Astrocyte (in vitro differentiated cells and primary cell): ENCODE results near the gene ADSS1. TPM values are rescaled to one million over a fixed set of nuclear protein-coding genes. Genes with fewer than 3 reads are reported as not detected.

Source experiments
- DNase-seq: peaks from one replicate; pipeline ENCODE4 v3.0.0-alpha.2; 2010; ENCODE audit warnings: low read depth
- FAIRE-seq: peaks from 2 replicates; lab custom pipeline; 2011; peaks lifted over from hg19 to GRCh38; lab: Jason Lieb, UNC
- H2AFZ ChIP-seq: 2 replicates; pipeline ENCODE4 v1.6.0; 2012; ENCODE audit warnings: low read depth, low read length, inconsistent platforms
- H3K27ac ChIP-seq: 2 replicates; pipeline ENCODE4 v1.5.1; 2011; ENCODE audit warnings: low read depth, low read length, inconsistent platforms
- H3K27me3 ChIP-seq: 2 replicates; pipeline ENCODE4 v1.6.0; 2011; ENCODE audit warnings: low read length, inconsistent platforms; ENCODE audit not compliant: insufficient read depth
- H3K36me3 ChIP-seq: 2 replicates; pipeline ENCODE4 v1.5.1; 2011; ENCODE audit warnings: low read length, inconsistent platforms; ENCODE audit not compliant: insufficient read depth
- H3K4me1 ChIP-seq: 2 replicates; pipeline ENCODE4 v1.5.1; 2011; ENCODE audit warnings: low read length, inconsistent platforms; ENCODE audit not compliant: insufficient read depth
- H3K4me2 ChIP-seq: 2 replicates; pipeline ENCODE4 v1.6.0; 2012; ENCODE audit warnings: low read length, inconsistent platforms
- H3K4me3 ChIP-seq: 2 replicates; pipeline ENCODE4 v1.5.1; 2011; ENCODE audit warnings: low read depth, mild to moderate bottlenecking, low read length, inconsistent platforms; ENCODE audit not compliant: insufficient read depth
- H3K79me2 ChIP-seq: 2 replicates; pipeline ENCODE4 v1.6.0; 2012; ENCODE audit warnings: mild to moderate bottlenecking, low read length, inconsistent platforms; ENCODE audit not compliant: insufficient read depth
- H3K9ac ChIP-seq: 2 replicates; pipeline ENCODE4 v1.6.0; 2012; ENCODE audit warnings: mild to moderate bottlenecking, low read length, inconsistent platforms
- H3K9me3 ChIP-seq: 2 replicates; pipeline ENCODE4 v1.5.1; 2012; ENCODE audit warnings: low read depth, mild to moderate bottlenecking, low read length, inconsistent platforms; ENCODE audit not compliant: insufficient read depth
- H4K20me1 ChIP-seq: 2 replicates; pipeline ENCODE4 v1.6.0; 2012; ENCODE audit warnings: low read length, inconsistent platforms; ENCODE audit not compliant: insufficient read depth
- H3K27ac Mint-ChIP-seq: one replicate; pipeline ENCODE4 v1.8.0; 2021; ENCODE audit warnings: mild to moderate bottlenecking, mixed read lengths; ENCODE audit not compliant: unreplicated experiment
- H3K27me3 Mint-ChIP-seq: one replicate; pipeline ENCODE4 v1.8.0; 2021; ENCODE audit warnings: low read depth, mixed read lengths; ENCODE audit not compliant: unreplicated experiment
- H3K36me3 Mint-ChIP-seq: one replicate; pipeline ENCODE4 v1.8.0; 2021; ENCODE audit warnings: low read depth, mixed read lengths; ENCODE audit not compliant: unreplicated experiment
- H3K4me1 Mint-ChIP-seq: one replicate; pipeline ENCODE4 v1.8.0; 2021; ENCODE audit warnings: low read depth, mixed read lengths; ENCODE audit not compliant: unreplicated experiment
- H3K4me3 Mint-ChIP-seq: one replicate; pipeline ENCODE4 v1.8.0; 2021; ENCODE audit warnings: mild to moderate bottlenecking, moderate library complexity, mixed read lengths; ENCODE audit not compliant: unreplicated experiment
- H3K9me3 Mint-ChIP-seq: one replicate; pipeline ENCODE4 v1.8.0; 2021; ENCODE audit warnings: mild to moderate bottlenecking, mixed read lengths; ENCODE audit not compliant: unreplicated experiment
- CTCF ChIP-seq: IDR thresholded peaks from 2 replicates; pipeline ENCODE4 v1.5.1; 2011; ENCODE audit warnings: low read depth, mild to moderate bottlenecking, inconsistent platforms, low read length, moderate library complexity; ENCODE audit not compliant: insufficient read depth
- EZH2 ChIP-seq: IDR thresholded peaks from 2 replicates; pipeline ENCODE4 v1.6.1; 2012; ENCODE audit warnings: mild to moderate bottlenecking, low read length, inconsistent platforms; ENCODE audit not compliant: insufficient read depth
- total RNA-seq: library from RNA; stranded (reverse); gene quantifications from 2 replicates; pipeline ENCODE4 v1.2.1, GENCODE V29; 2021

Gene ADSS1
- total RNA-seq, 1 donor from 2014 or later, result 4.4 TPM

DNA sequence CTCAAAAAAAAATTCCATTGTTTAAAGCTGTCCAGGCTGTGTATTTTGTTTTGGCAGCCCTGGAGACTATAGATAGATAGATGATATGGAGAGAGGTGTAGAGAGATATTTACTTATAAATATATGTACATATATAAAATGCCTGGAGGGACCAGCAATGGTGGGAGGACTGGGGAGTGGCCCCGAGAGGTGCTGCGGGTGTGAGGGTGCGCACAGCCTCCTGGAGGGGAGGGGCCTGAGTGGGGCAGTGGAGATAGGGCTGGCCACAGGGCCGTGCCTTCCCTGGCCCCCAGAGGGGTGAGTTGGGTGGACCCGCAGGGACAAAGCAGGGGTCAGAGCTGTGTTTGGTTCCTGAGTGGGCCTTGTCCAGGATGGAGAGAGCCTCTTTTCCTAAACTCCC, 6.5 kb downstream of the ADSS1 start:
- H3K4me1 Mint-ChIP-seq, result no peaks in the 10 kb centered on the region

DNA sequence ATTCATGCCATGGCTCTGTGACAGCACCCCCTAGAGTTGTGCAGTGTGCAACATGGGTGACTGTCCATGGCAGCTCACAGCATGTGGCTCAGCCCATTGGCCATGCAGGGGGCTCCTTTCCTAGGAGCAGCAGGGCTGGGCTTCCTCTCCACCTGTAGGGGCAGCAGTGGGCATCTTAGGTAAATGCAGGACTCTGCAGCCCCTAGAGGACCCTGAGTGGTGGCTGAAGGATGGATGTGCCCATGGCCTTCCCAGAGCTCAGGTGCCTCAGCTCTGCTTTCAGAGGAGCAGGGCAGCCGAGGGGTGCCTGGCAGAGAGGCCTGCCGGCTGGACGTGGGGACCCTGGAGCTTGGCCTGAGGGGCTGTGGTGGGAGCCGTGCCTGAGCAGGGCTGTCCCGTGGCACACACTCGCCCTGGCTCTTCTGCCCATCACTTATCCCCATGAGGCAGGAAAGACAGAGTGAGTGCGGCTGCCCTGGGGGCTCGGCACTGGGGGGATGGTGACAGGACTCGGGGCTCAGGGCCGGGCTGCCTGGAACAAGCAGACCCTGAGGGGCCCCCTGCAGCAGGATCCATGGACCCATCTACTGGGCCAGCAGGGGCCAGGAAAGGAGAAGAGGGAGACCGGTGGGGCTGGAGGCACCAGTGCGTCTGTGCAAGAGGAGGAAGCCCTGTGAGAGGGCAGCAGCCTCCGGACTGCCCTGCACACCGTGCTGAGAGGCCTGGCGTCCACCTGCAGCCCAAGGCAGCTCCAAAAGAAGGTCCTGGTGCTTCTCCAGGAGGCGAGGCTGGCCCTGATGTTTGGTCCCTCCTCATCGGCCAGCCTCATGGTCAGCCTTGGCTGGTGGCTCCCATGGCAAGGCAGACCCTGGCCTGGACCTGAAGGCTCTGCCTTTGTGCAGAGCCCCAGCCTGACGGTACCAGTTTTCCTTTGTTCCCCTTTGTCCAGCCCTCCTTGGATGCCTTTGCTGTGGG, 7.6 kb downstream of the ADSS1 start:
- H3K36me3 Mint-ChIP-seq, result no peaks in the 10 kb centered on the region
- H3K4me1 Mint-ChIP-seq, result no peaks in the 10 kb centered on the region
- no peaks in the 10 kb centered on the region for H3K79me2 ChIP-seq
- no peak overlapping the region for H3K9ac ChIP-seq
- no peak for TF ChIP-seq CTCF
- no peak for TF ChIP-seq EZH2
- peaks cover 8% of the 10 kb centered on the region for H3K4me1 ChIP-seq
- H4K20me1 ChIP-seq, result no peaks in the 10 kb centered on the region
- peaks cover 20% of the 10 kb centered on the region for H3K27me3 Mint-ChIP-seq
- H3K36me3 ChIP-seq, result no peaks in the 10 kb centered on the region
- H2AFZ ChIP-seq, result no peak overlapping the region
- no peak for DNase-seq
- no peak overlapping the region for H3K27ac Mint-ChIP-seq
- H3K27ac ChIP-seq, result no peak overlapping the region
- no peaks in the 10 kb centered on the region for H3K9me3 ChIP-seq
- H3K4me3 ChIP-seq, result no peak overlapping the region
- H3K27me3 ChIP-seq, result no peaks in the 10 kb centered on the region
- FAIRE-seq, result no peak
- H3K9me3 Mint-ChIP-seq, result no peaks in the 10 kb centered on the region
- no peak overlapping the region for H3K4me2 ChIP-seq
- no peak overlapping the region for H3K4me3 Mint-ChIP-seq

More for the DNA sequence above, 6.5 kb downstream of the ADSS1 start:
- H3K4me3 ChIP-seq, result no peak overlapping the region
- H3K4me2 ChIP-seq, result no peak overlapping the region
- no peaks in the 10 kb centered on the region for H3K36me3 ChIP-seq
- DNase-seq (no peak), FAIRE-seq (no peak)
- no peaks in the 10 kb centered on the region for H3K27me3 ChIP-seq
- Mint-ChIP-seq H3K9me3 (no peaks in the 10 kb centered on the region), H3K36me3 (no peaks in the 10 kb centered on the region), H3K27ac (no peak overlapping the region), H3K27me3 (peaks cover 20% of the 10 kb centered on the region), H3K4me3 (no peak overlapping the region)
- H4K20me1 ChIP-seq, result no peaks in the 10 kb centered on the region
- TF ChIP-seq EZH2, result no peak
- no peak for TF ChIP-seq CTCF
- H3K27ac ChIP-seq, result no peak overlapping the region
- no peak overlapping the region for H2AFZ ChIP-seq
- H3K4me1 ChIP-seq, result no peaks in the 10 kb centered on the region
- H3K79me2 ChIP-seq, result no peaks in the 10 kb centered on the region
- no peaks in the 10 kb centered on the region for H3K9me3 ChIP-seq
- H3K9ac ChIP-seq, result no peak overlapping the region

DNA sequence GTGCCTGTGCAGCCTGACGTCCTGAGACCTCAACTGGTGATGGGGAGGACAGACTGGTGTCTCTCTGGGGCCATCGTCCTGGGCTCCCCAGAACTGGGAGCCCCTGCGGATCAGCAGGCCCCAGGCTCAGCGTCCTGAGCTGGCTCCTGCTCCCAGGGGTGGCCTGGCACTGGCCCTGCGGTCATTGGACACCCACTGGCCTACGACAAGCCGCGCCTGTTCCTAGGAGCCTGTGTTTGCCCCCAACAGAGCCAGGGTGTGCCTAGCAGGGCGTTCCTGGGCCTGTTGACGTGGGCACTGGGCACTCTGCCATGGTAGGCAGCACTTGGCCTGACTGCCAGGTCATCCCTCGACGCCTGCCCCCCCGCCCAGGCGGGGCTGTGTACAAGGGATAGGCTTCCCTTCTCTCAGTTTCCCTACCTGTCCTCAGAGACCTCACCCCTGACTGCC, 8.4 kb downstream of the ADSS1 start:
- no peak overlapping the region for H3K4me3 Mint-ChIP-seq
- H2AFZ ChIP-seq, result no peak overlapping the region
- no peaks in the 10 kb centered on the region for H3K36me3 Mint-ChIP-seq
- no peak for FAIRE-seq
- peaks cover 17% of the 10 kb centered on the region for H3K27me3 Mint-ChIP-seq
- DNase-seq, result no peak
- no peak overlapping the region for H3K27ac ChIP-seq
- H3K4me3 ChIP-seq, result no peak overlapping the region
- peaks cover 8% of the 10 kb centered on the region for H3K4me1 ChIP-seq
- H3K27ac Mint-ChIP-seq, result no peak overlapping the region
- no peaks in the 10 kb centered on the region for H4K20me1 ChIP-seq
- no peak overlapping the region for H3K4me2 ChIP-seq
- H3K9ac ChIP-seq, result no peak overlapping the region
- no peaks in the 10 kb centered on the region for H3K36me3 ChIP-seq
- no peaks in the 10 kb centered on the region for H3K4me1 Mint-ChIP-seq
- no peaks in the 10 kb centered on the region for H3K79me2 ChIP-seq
- no peaks in the 10 kb centered on the region for H3K9me3 ChIP-seq
- no peaks in the 10 kb centered on the region for H3K9me3 Mint-ChIP-seq
- no peaks in the 10 kb centered on the region for H3K27me3 ChIP-seq
- TF ChIP-seq EZH2, result no peak
- TF ChIP-seq CTCF, result no peak
